SK-N-SH (cell line): Measurements from ENCODE around the gene PI3.

ENCODE experiments used
- CHD2 ChIP-seq: fragments of 150-350 bp; IDR thresholded peaks from 2 replicates; pipeline ENCODE4 v1.6.1; 2018; ENCODE audit warnings: low read length; ENCODE audit not compliant: partially characterized antibody
- EP300 ChIP-seq, 2 experiments: IDR thresholded peaks; 2 replicates each; pipeline versions ENCODE4 v1.4.0 to v1.6.1; 2012; ENCODE audit warnings: borderline replicate concordance in 1 of 2, low read depth in 1 of 2, low read length in 1 of 2
- EZH2phosphoT487 ChIP-seq: fragments of 200-600 bp; sonication (generic); IDR thresholded peaks from 2 replicates; pipeline ENCODE4 v1.6.1; 2017; ENCODE audit warnings: low read depth, mixed run types, mild to moderate bottlenecking, antibody characterized with exemption, moderate library complexity, borderline replicate concordance
- MEF2A ChIP-seq: IDR thresholded peaks from 2 replicates; pipeline ENCODE4 v1.4.0; 2012; ENCODE audit warnings: low read depth, borderline replicate concordance
- POLR2AphosphoS5 ChIP-seq: IDR thresholded peaks from 2 replicates; pipeline ENCODE4 v1.6.1; 2012; ENCODE audit warnings: low read depth, low read length
- RAD21 ChIP-seq: IDR thresholded peaks from 2 replicates; pipeline ENCODE4 v1.6.1; 2012; ENCODE audit warnings: mild to moderate bottlenecking, low read length
- SIN3A ChIP-seq: IDR thresholded peaks from 2 replicates; pipeline ENCODE4 v1.6.1; 2012; ENCODE audit warnings: low read depth, mild to moderate bottlenecking, low read length, moderate library complexity, borderline replicate concordance
- SMC3 ChIP-seq: IDR thresholded peaks from 2 replicates; pipeline ENCODE4 v1.6.1; 2012; ENCODE audit warnings: low read depth, low read length, improper control_type of control experiment
- TAF1 ChIP-seq: IDR thresholded peaks from 2 replicates; pipeline ENCODE4 v1.6.1; 2012; ENCODE audit warnings: low read depth, mild to moderate bottlenecking, low read length, moderate library complexity, borderline replicate concordance
- TCF12 ChIP-seq: IDR thresholded peaks from 2 replicates; pipeline ENCODE4 v1.4.0; 2012
- YY1 ChIP-seq: IDR thresholded peaks from 2 replicates; pipeline ENCODE4 v1.4.0; 2012; ENCODE audit warnings: low read depth, mild to moderate bottlenecking
- TF ChIP-seq, protein P1 (sequence below): fragments of 200-600 bp; sonication (generic); IDR thresholded peaks from 2 replicates; pipeline ENCODE4 v1.6.1; 2017; ENCODE audit warnings: antibody characterized with exemption, mild to moderate bottlenecking, moderate library complexity
- TF ChIP-seq, protein P2 (sequence below): IDR thresholded peaks from 2 replicates; pipeline ENCODE4 v1.4.0; 2012; ENCODE audit warnings: low read depth
- TF ChIP-seq, protein P3 (sequence below): fragments of 150-350 bp; IDR thresholded peaks from 2 replicates; pipeline ENCODE4 v1.6.1; 2017; ENCODE audit warnings: antibody characterized with exemption, low read length, low read depth, borderline replicate concordance

DNA sequence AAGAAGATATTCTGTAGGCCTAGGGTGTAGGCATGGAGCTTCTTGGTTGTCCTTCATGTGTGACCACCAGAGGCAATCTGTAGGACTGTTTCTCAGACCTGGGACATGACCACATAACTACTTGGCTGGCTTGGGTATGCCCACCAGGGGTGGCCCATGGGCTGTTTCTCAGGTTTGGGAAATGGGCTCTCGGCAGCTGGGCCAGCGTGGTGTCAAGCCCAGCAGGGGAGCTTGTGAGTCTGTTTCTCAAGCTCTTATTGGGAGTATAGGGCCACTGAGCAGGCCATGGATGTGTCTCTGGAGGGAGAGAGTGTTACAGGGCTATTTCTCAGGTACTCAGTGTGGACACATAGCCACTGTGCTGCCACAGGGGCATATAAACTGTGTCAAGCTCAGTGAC, 43.9 kb downstream of the PI3 start:
- TF ChIP-seq YY1, result no peak
- TF ChIP-seq, protein P1, sequence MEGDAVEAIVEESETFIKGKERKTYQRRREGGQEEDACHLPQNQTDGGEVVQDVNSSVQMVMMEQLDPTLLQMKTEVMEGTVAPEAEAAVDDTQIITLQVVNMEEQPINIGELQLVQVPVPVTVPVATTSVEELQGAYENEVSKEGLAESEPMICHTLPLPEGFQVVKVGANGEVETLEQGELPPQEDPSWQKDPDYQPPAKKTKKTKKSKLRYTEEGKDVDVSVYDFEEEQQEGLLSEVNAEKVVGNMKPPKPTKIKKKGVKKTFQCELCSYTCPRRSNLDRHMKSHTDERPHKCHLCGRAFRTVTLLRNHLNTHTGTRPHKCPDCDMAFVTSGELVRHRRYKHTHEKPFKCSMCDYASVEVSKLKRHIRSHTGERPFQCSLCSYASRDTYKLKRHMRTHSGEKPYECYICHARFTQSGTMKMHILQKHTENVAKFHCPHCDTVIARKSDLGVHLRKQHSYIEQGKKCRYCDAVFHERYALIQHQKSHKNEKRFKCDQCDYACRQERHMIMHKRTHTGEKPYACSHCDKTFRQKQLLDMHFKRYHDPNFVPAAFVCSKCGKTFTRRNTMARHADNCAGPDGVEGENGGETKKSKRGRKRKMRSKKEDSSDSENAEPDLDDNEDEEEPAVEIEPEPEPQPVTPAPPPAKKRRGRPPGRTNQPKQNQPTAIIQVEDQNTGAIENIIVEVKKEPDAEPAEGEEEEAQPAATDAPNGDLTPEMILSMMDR, result no peak
- TF ChIP-seq EZH2phosphoT487, result no peak
- TF ChIP-seq RAD21, result no peak
- TF ChIP-seq TCF12, result no peak
- TF ChIP-seq, protein P2, sequence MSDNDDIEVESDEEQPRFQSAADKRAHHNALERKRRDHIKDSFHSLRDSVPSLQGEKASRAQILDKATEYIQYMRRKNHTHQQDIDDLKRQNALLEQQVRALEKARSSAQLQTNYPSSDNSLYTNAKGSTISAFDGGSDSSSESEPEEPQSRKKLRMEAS, result no peak
- TF ChIP-seq POLR2AphosphoS5, result no peak
- no peak for TF ChIP-seq TAF1
- TF ChIP-seq SIN3A, result no peak
- no peak for TF ChIP-seq EP300 (IDR thresholded peaks at IDR 0.05; ENCODE audit: borderline replicate concordance in 1 of 2, low read depth in 1 of 2, low read length in 1 of 2)
- TF ChIP-seq, protein P3, sequence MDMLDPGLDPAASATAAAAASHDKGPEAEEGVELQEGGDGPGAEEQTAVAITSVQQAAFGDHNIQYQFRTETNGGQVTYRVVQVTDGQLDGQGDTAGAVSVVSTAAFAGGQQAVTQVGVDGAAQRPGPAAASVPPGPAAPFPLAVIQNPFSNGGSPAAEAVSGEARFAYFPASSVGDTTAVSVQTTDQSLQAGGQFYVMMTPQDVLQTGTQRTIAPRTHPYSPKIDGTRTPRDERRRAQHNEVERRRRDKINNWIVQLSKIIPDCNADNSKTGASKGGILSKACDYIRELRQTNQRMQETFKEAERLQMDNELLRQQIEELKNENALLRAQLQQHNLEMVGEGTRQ, result no peak
- no peak for TF ChIP-seq SMC3
- TF ChIP-seq CHD2, result no peak
- TF ChIP-seq MEF2A, result no peak
